Measurements from ENCODE around the gene FGGY. TPM values are rescaled to one million over a fixed set of nuclear protein-coding genes. Genes with fewer than 3 reads are reported as not detected.

The FGGY gene
- total RNA-seq, 2 donors from 2014 or later: 14.1 to 14.8 TPM

- H3K27ac ChIP-seq (ENCODE audit: low read depth, low read length): no peak overlapping the region
- H3K9ac ChIP-seq (ENCODE audit: extremely low read depth, low read length, poor library complexity, severe bottlenecking): no peak overlapping the region
- Mint-ChIP-seq H3K27me3 (ENCODE audit: insufficient read depth) (no peaks in the 10 kb centered on the region), H3K36me3 (ENCODE audit: low read depth) (no peaks in the 10 kb centered on the region), H3K27ac (no peak overlapping the region), H3K4me1 (peaks cover 3% of the 10 kb centered on the region), H3K4me3 (no peak overlapping the region), H3K9me3 (no peaks in the 10 kb centered on the region)
- 93 to 100% methylated on average over 1 of the region's 1 CpG for WGBS, 2 experiments (ENCODE audit: insufficient coverage in 1 of 2, insufficient read length in 1 of 2)
- no peaks in the 10 kb centered on the region for H3K36me3 ChIP-seq (ENCODE audit: control insufficient read depth, insufficient read depth, low read length)
- H3K4me3 ChIP-seq (ENCODE audit: low read length): no peak overlapping the region
- TF ChIP-seq, protein P1, sequence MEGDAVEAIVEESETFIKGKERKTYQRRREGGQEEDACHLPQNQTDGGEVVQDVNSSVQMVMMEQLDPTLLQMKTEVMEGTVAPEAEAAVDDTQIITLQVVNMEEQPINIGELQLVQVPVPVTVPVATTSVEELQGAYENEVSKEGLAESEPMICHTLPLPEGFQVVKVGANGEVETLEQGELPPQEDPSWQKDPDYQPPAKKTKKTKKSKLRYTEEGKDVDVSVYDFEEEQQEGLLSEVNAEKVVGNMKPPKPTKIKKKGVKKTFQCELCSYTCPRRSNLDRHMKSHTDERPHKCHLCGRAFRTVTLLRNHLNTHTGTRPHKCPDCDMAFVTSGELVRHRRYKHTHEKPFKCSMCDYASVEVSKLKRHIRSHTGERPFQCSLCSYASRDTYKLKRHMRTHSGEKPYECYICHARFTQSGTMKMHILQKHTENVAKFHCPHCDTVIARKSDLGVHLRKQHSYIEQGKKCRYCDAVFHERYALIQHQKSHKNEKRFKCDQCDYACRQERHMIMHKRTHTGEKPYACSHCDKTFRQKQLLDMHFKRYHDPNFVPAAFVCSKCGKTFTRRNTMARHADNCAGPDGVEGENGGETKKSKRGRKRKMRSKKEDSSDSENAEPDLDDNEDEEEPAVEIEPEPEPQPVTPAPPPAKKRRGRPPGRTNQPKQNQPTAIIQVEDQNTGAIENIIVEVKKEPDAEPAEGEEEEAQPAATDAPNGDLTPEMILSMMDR (conservative IDR thresholded peaks at IDR 0.05): no peak
- no peak for DNase-seq
- no peaks in the 10 kb centered on the region for H3K9me3 ChIP-seq (ENCODE audit: control insufficient read depth, low read length)
- H3K27me3 ChIP-seq (ENCODE audit: control insufficient read depth, insufficient read depth, low read length, poor library complexity, severe bottlenecking): no peaks in the 10 kb centered on the region
- no peaks in the 10 kb centered on the region for H3K4me1 ChIP-seq (ENCODE audit: control insufficient read depth, insufficient read depth, low read length)
Measured at GRCh38 chr1:59443310-59443709, 146.4 kb downstream of the FGGY start.

DNA sequence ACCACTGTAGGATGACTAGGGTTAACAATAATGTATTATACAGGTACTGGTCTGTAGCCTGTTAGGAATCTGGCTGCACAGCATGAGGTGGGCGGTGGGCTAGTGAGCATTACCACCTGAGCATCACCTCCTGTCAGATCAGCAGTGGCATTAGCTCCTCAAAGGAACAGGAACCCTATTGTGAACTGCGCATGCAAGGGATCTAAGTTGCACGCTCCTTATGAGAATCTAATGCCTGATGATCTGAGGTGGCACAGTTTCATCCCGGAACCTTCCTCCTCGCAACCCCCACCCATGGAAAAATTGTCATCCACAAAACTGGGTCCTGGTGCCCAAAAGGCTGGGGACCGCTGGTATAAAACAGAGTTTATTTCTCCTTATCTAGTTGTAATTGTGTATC is 147.6 kb downstream of the FGGY start:
- 95 to 98% methylated on average over 4 to 6 of the region's 6 CpGs for WGBS, 2 experiments (ENCODE audit: insufficient coverage in 1 of 2, insufficient read length in 1 of 2)
- Histone ChIP-seq H3K36me3 (ENCODE audit: control insufficient read depth, insufficient read depth, low read length) (no peaks in the 10 kb centered on the region), H3K27me3 (ENCODE audit: control insufficient read depth, insufficient read depth, low read length, poor library complexity, severe bottlenecking) (no peaks in the 10 kb centered on the region), H3K4me3 (ENCODE audit: low read length) (no peak overlapping the region), H3K4me1 (ENCODE audit: control insufficient read depth, insufficient read depth, low read length) (no peaks in the 10 kb centered on the region), H3K9me3 (ENCODE audit: control insufficient read depth, low read length) (no peaks in the 10 kb centered on the region), H3K27ac (ENCODE audit: low read depth, low read length) (no peak overlapping the region), H3K9ac (ENCODE audit: extremely low read depth, low read length, poor library complexity, severe bottlenecking) (no peak overlapping the region)
- Mint-ChIP-seq H3K4me1 (peaks cover 3% of the 10 kb centered on the region), H3K9me3 (no peaks in the 10 kb centered on the region), H3K27ac (no peak overlapping the region), H3K4me3 (no peak overlapping the region), H3K36me3 (ENCODE audit: low read depth) (no peaks in the 10 kb centered on the region), H3K27me3 (ENCODE audit: insufficient read depth) (no peaks in the 10 kb centered on the region)
- no peak for DNase-seq
- TF ChIP-seq, protein P1 (conservative IDR thresholded peaks at IDR 0.05): no peak

GRCh38 chr1:59445040-59445439 is 148.1 kb downstream of the FGGY start:
- Histone ChIP-seq H3K4me3 (ENCODE audit: low read length) (no peak overlapping the region), H3K36me3 (ENCODE audit: control insufficient read depth, insufficient read depth, low read length) (no peaks in the 10 kb centered on the region), H3K4me1 (ENCODE audit: control insufficient read depth, insufficient read depth, low read length) (no peaks in the 10 kb centered on the region), H3K27me3 (ENCODE audit: control insufficient read depth, insufficient read depth, low read length, poor library complexity, severe bottlenecking) (no peaks in the 10 kb centered on the region), H3K9me3 (ENCODE audit: control insufficient read depth, low read length) (no peaks in the 10 kb centered on the region), H3K9ac (ENCODE audit: extremely low read depth, low read length, poor library complexity, severe bottlenecking) (no peak overlapping the region), H3K27ac (ENCODE audit: low read depth, low read length) (no peak overlapping the region)
- Mint-ChIP-seq H3K27me3 (ENCODE audit: insufficient read depth) (no peaks in the 10 kb centered on the region), H3K4me3 (no peak overlapping the region), H3K27ac (no peak overlapping the region), H3K36me3 (ENCODE audit: low read depth) (no peaks in the 10 kb centered on the region), H3K9me3 (no peaks in the 10 kb centered on the region), H3K4me1 (peaks cover 3% of the 10 kb centered on the region)
- WGBS, 2 experiments (ENCODE audit: insufficient coverage in 1 of 2, insufficient read length in 1 of 2): 85% methylated on average over 1 of the region's 1 CpG; no CpG with 5 or more reads in 1 of the 2 experiments
- no peak for DNase-seq
- TF ChIP-seq, protein P1 (conservative IDR thresholded peaks at IDR 0.05): no peak

Data from endodermal cell (in vitro differentiated cells).